Right renal pelvis (tissue), 4 donors: ENCODE data around the gene ALK. TPM values are rescaled to one million over a fixed set of nuclear protein-coding genes. Genes with fewer than 3 reads are reported as not detected.

Experiments used
- DNase-seq, 4 donors: peaks; one replicate each; pipeline ENCODE4 v3.0.0-alpha.2; 2013; ENCODE audit warnings: low read depth in 4 of 4, low spot score in 3 of 4, missing footprints in 1 of 4
- polyA plus RNA-seq, 4 donors: library from polyadenylated mRNA; unstranded; fragments of 120-200 nt; gene quantifications; one replicate each; pipeline ENCODE4 v1.2.1, GENCODE V29; 2013; ENCODE audit not compliant: insufficient read length in 4 of 4

ALK gene
- polyA plus RNA-seq, 4 donors: 0.11 to 0.50 (median 0.29) TPM

DNA sequence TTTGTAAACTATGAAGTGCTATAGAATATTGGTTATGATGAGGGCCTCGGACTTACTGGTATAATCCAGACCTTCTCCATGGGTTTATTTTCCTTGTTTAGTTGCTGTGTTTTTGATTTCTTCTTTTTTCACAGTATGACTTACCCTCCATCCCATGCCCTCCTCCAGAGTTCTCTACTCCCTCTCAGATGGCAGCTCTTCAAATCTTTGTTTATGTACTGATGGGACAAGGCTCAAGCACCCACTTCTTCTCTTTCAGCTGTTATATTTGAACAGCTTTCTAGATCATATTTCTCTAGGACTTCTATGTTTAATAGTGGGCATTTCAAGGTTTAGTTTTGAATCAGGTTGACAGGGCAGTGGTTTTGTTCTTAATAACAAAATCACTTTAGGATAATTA lies 762.3 kb downstream of the ALK start:
- DNase-seq: no peak

DNA sequence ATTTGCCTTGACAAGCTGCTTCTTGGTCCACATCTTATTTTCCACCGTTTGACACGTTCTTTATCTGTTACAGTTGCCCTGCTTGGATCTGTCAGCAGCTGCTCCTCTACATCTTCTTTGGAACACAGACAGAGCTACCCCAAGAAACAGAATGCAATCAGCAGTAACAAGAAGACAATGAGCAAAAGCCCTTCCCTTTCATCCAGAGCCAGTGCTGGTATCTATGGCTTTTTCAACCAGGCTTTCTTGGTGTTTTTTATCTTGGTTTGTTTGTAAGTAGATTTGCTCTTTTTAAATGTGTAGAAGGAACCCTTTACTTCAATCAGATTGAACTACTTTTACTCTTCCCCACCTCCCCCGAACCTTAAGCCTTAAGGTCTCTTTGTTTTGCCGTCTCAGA lies 764.3 kb downstream of the ALK start:
- no peak for DNase-seq

DNA sequence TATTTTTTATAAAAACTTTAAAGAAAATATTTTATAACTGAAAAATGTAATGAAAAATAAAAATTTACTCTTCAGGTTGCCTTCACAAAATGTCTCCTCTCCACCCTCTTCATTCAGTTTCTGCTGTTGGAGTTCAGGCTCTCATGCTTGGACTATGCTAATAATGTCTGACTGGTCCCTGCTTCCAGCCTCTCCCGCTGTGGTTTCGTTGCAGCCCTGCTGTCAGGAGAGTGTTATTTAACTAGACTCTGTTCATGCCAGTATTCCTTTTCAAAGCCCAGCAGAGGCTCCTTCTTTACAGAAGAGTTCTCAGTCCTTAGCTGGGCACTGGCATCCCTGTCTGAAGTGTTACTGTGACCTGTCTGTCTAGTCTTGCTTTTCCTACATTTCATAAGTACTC lies 765.8 kb downstream of the ALK start:
- DNase-seq: no peak

DNA sequence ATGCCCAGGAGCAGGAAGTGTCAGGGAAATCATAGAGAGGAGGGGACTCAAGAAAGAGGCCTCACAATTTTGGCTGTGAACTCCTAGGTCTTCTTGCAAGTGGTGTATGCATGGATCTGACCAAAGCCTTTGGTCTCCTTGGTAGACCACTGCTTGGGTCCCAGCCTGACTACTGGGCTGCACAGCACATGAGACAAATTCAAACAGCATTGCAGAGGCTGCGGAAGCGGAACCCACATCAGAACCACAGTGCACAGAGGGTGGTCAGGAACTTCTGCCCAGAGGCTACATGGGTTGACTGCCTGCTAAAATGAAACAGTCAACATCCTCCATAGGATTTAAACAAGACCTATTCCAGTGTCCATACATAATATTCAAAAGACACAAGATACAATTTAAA lies 766.8 kb downstream of the ALK start:
- DNase-seq: no peak

DNA sequence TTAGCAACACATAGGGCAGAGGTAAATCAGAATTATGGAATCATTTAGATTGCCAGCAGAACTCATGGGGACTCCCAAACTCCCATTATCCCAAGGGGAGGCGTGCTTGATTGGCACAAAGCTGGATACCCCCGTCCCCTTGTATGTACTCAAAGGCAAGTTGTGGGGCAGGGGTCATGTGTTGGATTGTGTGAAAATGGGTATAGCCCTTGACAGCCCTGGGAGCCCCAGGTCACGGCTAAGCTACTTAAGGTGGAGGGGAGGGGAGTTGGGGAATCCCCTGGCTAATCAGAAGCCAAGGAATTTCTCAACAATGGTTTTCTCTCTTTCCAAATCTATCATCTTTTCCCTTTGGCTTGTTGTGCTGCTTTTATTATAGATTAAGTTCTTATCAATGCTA lies 773.4 kb downstream of the ALK start:
- DNase-seq: no peak

DNA sequence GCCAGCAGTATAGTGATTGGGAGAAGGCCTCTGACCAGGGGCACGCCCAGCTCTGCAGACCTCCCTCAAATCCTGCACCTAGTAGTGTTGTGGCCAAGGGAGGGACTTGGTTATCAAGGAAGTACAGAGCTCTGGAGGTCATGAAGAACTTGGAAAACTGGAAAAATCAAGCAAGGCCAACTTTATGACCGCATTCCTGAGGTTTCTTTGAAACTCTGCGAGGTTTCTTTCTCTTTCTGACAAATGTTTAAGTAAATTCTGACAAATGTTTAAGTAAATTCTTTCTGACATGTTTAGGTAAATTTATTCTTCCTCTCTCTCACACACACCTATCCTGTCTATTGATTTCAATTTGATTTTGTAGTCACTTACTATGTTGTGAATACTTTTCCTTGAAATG lies 775.2 kb downstream of the ALK start:
- DNase-seq: no peak

DNA sequence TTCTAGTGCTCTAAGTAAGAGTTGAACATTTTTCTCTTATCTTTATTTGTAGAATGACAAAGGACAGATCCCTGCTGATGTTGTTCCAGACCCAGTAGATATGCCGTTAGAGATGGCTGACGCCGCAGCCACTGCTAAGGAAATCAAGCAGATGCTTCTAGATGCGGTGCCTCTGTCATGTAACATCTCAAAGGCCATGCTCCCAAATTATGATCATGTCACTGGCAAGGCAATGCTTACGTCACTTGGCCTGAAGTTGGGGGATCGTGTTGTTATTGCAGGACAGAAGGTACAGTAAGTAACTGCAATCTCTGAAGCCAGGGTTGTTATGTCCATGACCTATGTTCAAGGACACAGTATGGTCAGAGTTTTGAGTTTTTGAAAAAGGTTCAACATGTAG lies 777.7 kb downstream of the ALK start:
- DNase-seq: no peak

Other genes starting within 250 kb of the ALK start
- gene YPEL5, start 225.4 kb upstream of the ALK start, polyA plus RNA-seq: 100 to 1,000 TPM; 107 to 147 (median 129) TPM